NCI-H1694 treated with DMSO at 0.1 percent for 48 hours (cell line): ENCODE results near the gene CCDC97.

Source experiments
- DNase-seq: peaks from one replicate; lab custom pipeline; 2025; lab: John Stamatoyannopoulos, UW

The CCDC97 gene

DNA sequence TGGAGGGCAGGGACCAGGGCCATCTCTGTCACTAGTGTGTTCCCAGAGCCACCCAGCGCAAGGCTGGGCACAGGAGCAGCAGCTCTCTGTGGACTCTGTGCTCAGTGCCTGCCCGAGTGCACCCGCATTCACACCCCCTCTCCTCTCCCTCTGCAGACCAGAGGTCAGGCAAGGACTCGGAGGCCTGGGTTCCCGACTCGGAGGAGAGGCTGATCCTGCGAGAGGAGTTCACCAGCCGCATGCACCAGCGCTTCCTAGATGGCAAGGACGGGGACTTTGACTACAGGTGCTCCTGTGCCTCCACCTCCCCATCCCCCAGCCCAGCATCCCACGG, 10.2 kb downstream of the CCDC97 start:
- no peak for DNase-seq

DNA sequence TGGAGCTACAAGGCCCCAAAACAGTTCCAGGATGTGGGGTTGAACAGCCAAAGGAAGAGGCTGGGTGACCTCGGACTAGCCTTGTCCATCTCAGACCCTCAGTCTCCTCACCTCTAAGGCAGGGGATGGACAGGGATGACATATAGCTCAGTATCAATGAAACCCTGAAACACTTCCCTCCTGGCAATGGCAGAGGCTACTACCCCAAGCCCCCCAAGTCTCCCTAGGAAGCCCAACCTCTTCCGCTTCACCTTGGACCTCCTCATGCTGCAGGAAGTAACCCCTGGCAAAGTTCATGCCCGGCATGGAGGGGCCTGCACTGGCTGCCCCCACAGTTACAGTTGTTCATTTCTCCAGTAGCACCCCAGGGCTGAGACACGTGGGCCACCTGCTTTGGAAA, 10.6 kb downstream of the CCDC97 start:
- DNase-seq = no peak

DNA sequence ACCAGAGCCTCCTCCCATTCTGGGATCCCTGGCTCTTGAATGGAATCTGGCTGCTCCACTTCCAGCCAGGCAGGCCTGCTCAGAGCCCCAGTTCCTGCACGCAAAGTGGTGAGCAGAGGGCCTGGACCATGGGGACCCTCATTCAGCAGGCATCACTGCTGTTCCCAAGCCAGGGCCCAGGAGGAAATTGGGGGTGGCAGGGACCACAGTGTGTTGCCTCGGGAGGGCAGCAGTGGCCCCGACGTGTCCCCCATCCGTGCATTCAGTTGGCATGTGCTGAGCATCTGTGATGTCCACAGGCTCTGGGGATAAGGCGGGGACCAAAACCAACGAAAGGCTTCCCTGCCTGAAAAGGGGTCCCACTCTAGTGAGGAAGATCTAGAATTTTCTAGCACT, 11.2 kb downstream of the CCDC97 start:
- DNase-seq = no peak

DNA sequence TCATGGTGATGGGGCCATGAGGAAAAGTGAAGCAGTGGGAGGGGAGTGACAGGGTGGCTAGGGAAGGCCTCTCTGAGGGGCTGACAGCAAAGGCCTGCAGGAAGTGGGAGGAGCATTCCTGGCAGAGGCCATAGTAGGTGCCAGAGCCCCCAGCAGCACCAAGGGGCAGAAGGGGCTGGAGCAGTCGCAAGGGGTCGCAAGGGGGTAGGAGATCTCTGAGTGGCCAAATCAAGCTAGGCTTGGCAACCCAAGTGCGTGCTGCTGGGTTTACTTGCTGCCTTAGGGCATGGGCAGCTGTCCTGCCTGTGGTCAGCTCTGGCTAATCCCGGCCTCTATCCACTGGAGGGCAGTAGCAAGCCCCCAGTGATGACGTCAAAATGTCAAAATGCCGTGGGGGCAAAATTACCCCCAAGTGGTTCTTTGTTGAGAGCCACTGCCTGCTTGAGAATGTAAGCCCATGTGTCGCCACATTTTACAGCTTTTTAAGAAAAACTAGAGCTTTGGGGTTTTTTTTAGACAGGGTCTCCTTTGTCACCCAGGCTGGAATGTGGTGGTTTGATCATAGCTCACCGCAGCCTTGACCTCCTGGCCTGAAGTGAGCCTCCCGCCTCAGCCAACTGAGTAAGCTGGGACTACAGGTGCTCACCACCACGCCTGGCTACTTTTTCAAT, 11.8 kb downstream of the CCDC97 start:
- no peak for DNase-seq

DNA sequence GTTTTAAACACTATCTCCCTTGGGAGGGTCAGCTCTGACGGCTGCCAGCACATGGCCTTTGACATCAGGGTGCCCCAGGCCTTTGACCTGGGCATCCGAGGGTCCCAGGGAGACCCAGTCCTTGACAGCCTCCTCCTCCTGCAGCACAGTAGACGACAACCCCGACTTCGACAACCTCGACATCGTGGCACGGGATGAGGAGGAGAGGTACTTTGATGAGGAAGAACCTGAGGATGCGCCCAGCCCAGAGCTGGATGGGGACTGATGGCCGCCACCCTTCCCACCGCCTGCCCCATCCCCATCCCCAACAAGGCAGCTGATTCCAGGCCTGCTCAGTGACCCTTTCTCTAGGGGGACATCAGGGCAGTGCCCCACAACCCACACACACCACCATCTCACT, 12.5 kb downstream of the CCDC97 start:
- DNase-seq = no peak

DNA sequence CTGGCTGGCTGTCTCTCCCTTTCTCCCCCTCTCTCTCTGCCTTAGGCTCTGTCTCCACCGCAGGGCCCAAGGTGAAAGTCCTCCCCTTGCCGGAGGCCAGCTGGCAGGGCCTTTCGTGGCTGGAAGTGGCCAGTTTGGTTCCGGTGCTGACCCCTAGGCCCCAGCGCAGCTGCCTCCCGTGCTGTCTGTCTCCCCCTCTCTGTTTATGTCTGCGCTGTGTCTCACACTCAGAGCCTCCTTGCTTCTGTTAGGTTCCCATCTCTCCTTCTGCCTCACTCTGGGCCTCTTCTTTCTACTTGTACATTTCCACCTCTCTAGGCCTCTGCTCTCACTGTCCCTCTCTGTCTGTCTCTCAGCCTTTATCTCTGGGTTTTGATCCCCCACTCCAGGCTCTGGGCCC, 13.1 kb downstream of the CCDC97 start:
- no peak for DNase-seq

DNA sequence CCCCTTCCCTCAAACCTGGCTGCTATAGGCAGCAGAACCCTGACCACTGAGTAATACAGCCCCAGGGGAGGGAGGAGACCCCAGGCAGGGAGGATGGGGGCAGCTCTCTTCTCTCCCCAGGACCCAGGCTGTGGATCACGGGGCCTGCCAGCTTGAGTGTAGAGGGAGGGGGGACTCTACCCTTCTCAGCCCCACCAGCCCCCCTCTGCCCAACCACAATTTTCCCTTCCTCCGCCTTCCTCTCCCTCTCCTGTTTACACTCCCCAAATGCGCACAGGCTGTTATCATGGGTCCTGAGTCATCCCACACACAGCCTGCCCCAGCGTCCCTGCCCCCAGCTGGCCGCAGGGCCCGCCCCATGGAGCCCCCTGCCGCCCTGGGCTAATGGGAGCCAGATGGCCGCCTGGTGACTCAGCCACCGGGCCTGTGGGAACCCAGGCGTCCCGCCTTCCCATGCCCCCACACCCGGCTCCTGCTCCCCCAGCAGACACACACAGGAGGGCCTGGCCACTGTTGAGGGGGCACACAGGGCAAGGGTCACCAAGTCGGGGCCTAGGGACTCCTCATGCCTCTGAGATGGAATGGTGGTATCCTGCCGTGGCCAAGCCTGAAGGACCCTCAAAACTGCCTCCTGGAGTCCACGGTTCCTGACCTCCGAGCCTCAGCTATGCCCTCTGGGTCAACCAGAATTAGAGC, 13.6 kb downstream of the CCDC97 start:
- DNase-seq = peak; percentile 22

DNA sequence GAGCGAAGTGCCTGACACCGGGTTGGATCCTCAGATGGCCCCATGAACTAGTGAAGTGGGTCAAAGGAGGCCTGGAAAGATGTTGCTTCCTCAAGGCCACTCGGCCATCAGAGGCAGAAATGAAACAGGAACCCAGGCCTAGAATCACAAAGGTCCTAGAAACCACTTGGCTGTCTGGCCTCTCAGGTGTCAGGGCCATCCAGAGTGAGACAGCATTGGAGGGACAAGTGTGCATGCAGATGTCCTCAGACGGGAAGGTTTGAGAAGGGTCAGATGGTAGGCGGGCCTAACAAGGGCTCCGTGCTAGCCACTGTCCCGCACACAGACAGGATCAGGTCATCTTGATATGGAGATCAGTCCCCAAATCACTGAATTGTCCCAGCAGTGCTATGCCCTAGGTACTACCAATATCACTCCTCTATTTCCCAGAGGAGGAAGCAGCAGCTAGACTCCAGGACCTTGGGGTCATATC, 14.3 kb downstream of the CCDC97 start:
- DNase-seq = no peak

DNA sequence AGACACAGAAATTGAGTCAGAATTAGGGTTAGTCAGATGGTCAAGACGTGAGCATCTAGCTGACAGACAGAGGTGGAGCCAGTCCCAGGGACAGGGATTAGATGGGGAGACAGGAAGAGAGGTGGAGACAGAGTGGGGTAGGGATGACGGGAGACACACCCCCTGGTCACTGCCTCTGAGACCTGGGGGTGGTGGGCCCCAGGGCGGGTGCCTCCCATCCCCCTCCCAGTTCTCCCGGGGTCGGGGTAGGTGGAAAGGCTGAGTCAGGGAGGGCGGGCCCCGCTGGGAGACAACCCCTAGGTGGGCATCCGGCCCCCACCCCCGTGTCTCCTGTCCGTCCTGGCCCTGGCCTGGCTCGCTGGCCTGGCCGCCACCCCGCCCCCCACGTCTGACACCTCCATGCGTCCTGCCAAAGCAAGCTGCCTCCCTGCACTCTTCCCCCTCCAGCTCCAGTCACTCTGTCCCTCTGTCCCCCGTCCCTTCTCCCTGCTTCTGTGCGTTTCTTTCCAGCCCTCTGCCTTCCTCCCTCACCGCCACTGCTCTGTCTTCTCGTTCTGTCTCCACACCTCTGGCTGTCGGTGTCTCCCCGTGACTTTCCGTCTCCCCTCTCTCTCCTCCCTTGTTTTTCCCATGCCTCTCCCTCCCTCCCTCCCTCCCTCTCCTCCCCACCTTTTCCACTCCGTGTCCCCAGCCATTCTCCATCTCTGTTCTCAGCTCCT, 15.1 kb downstream of the CCDC97 start:
- no peak for DNase-seq

DNA sequence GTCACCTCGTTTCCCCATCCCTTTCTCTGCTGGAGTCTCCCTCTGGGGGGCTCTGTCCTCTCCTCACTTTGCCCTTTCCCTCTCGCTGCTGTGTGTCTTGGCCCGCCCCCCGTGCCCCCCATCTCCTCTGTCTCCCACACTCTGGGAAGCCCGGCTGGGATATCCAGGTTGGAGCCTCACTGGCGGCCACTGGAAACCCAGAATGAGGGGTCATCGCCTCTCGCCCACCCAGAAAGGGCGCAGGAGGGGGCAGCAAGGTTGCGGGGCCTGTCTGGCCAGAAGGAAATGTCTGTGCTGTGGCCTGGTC, 15.6 kb downstream of the CCDC97 start:
- DNase-seq = no peak

DNA sequence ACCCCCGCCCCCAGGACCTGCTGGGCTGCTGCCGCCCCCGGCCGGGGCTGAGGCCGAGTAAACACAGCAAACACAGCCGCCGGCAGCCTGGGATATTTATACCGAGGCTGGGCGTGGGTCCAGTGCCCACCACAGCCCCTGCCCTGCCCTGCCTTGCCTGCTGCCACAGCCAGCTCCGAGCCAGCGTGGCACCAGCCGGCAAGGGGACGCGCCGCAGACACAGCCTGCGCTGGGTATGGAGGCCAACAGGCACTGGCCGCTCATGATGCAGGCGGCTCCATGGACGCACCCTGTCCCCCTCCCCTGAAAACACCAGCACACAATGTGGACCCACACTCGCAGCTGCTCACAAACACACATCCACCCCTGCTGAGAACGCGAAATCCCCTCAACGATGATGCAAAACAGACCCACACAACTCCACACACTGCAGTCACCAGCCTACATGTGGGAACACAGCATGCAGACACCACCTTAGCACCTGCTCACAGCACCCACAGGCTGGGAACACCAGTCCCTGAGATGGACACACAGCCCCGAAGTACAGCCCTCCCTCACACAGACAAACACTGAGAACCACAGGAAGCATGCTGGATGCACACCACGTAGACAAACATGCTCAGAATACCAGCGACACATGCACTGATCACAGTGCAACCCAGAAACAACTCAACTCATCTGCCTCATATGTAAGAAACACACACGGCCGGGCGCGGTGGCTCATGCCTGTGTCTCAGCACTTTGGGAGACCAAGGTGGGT, 16.2 kb downstream of the CCDC97 start:
- no peak for DNase-seq

DNA sequence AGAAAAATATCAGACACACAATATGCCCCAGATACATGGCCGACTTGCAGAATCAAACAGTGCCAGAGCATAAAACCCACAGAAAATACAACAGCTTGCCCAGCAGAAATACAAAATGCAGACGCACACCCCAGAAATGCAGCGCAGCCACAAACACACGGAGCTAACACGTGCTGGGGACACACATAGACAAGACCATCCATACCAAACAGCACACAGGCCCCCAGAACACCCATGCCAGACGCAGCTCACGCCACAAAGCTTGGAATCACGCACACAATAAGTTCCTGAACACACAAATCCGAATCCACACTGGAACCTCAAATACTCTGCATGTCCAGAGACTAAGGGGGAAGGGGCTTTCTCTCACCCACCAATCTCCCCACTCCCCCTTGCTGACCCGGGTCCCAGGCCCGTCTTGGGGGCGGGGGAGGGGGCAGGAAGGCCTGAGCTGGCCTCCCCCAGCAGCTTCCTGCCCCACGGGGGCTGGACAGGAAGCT, 17.2 kb downstream of the CCDC97 start:
- DNase-seq = no peak

DNA sequence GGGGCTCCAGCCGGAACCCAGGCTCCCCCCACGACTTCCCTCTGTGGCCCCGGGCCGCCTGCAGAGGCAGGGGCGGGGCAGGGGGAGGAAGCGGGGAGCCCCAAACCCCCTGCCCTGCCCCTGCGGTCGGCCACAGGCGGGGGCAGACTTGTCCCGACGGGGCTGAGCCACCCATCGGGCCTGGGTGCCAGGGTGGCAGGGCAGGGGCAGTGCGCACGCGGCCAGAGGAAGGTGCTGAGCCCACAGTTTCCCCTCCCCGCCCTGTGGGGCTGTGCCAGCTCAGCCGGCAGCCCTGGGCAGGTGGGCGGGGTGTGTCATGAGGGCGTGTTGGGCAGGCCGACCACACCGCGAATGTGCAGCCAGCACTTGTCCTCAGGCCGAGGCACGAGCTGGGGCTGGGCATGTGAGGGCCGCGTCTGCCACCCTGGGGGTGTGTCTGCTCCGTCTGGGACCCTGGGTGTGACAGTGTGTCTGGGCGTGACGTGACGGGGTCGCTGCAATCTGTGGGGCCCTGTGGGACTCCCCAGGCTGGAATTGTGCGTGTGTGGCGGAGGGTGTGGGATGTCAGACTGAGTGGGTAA, 17.7 kb downstream of the CCDC97 start:
- DNase-seq = no peak

DNA sequence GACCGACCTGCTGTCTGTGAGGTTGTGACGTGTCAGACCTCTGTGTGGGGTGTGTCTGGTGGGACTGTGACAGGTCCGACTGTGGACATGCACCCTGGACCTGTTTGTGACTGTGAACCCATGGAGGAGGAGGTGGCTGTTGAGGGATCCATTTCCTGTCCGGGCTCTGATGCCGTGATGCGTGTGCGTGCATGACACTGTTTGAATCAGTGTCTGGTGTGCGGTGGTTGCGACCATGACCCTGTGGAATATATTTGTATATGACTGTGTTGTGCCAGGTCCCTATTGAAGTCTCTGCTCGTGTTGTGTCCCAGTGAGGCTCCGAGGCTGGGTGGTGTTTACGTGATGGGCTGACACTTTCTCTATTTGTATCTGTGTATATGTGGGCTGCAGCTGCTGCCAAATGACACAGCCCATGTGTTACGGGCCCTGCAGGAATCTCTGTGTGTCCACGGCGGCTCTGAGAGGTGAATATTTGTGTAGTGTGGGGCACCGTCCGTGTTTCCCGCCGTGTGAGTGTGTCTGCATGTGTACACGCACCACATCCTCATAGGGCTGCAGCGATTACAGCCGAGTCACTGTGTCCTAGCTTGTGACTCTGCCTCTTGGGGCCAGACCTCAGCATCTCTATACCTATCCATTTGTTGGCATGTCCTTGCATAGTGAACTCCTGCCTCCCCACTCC, 18.3 kb downstream of the CCDC97 start:
- no peak for DNase-seq

DNA sequence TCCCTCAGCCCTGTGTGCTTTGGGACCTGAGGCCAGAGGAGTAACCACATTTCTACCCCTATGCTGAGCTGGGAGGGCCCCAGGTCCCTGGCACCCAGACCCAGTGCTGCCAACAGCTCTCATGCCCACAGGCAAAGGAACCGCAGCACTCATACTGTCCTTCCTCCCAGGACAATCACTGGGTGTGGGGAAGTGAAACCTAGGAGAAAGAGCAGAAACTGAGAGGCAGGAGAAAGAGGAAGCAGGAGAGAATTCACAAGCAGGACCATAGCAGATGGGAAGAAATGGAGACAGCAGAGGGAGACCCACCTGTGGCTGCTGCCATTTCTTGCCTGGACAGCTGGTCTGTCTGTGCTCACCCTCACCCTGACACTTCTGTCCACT, 18.9 kb downstream of the CCDC97 start:
- DNase-seq = no peak

DNA sequence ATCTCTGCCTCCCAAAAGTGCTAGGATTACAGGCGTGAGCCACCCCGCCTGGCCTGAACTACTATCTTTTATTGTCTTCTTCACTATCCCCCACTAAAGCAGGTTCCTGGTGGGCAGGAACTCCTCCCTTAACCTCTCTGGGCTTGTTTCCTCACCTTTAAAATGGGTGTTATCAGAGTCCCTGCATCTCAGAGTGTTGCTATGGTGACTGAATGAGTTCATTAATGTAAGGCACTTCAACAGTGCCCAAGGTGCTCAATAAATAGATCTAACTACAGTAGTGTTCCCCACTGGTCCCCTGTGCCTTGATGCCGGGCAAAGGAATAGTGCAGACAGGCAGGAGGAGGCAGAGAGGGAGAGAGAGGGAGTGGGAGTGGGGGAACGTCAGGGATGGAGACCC, 20.5 kb downstream of the CCDC97 start:
- DNase-seq = no peak

DNA sequence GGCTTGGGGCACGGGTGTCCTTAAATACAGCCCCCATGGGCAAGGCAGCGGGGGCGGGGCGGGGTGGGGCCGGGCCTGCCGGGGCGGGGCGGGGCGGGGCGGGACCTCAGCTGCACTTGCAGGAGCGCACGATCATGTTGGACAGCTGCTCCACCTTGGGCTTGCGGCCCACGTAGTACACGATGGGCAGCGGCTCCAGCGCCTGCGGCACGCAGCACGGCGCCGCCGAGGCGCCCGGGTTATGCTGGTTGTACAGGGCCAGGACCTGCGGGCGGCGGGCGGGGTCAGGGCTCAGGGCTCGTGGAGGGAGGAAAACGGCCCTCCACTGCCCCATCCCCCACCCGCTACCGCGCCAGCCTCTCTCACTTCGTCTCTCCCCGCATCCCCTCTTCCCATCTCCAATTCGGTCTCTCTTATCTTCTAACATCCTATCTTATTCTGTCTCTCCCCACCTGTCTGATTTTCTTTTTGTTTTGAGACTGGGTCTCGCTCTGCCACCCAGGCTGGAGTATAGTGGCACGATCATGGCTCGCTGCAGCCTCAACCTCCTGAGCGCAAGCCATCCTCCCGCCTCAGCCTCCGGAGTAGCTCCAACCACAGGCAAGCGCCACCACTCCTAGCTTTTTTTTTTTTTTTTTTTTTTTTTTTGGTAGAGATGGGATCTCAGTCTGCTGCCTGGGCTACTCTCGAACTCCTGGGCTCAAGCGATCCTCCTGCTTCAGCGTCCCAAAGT, 21.1 kb downstream of the CCDC97 start:
- no peak for DNase-seq

DNA sequence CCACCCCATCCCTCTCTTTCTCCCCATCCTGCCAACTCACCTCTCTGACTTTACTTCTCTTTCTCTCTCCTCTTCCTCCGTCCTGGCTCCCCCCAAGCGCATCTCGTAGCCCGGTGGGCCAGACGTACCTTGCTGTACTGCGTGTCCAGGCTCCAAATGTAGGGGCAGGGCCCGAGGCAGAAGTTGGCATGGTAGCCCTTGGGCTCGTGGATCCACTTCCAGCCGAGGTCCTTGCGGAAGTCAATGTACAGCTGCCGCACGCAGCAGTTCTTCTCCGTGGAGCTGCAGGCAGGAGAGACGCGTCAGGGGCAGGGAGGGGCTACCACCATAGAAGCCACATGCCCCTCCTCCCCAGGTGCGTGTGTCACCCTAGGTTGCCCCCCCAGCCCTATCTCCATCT, 22.0 kb downstream of the CCDC97 start:
- no peak for DNase-seq

DNA sequence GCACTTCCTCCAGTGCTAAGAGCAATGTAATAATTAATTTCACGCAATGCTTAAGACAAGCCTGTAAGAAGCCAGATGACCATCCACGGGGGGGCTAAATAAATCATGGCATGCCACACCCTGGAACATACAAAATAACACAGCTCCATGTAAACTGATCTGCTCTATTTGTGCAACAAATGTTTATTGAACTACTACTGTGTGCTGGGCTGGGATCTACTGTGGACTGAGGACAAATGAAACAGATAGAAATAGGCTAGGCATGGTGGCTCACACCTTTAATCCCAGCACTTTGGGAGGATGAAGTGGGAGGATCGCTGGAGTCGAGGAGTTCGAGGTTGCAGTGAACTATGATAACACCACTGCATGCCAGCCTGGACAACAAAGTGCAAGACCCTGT, 22.5 kb downstream of the CCDC97 start:
- DNase-seq = no peak

DNA sequence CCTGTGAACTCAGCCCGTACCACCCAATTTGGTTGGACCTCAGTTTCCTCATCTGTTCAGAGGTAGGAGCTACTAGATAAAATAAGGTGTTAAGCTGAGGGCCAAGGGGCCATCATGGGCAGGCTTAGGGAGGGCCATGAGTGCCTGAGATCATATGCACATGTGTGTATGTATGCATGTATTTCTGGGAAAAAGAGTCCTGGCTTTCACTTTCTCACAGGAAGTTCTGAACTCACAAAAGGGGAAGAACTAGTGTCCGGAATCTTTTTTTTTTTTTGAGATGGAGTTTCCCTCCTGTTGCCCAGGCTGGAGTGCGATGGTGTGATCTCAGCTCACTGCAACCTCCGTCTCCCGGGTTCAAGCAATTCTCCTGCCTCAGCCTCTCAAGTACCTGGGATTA, 24.8 kb downstream of the CCDC97 start:
- DNase-seq = no peak

DNA sequence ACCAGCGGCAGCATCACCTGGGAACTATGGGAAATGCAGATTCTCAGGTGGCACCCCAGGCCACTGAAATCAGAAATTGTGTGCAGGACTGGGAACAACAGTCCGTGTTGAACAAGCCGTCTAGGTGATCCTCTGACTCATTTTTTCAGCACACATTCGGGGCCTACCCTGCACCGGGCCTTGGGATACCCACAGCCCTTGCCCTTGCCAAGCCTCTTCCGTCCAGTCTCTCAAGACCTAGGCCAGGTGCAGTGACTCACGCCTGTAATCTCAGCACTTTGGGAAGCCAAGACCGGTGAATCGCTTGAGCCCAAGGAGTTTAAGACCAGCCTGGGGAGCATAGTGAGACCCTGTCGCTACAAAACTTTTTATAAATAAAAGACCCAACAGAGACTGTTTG, 25.5 kb downstream of the CCDC97 start:
- DNase-seq = no peak
